Activated T-cell treated with anti-CD3 and anti-CD28 coated beads, Interleukin-2, amount 50 U/mL, for 48 hours (primary cell): ENCODE data around the gene ZNF862.

ENCODE experiments used
- DNase-seq, 2 experiments: peaks; one replicate each; pipeline ENCODE4 v3.0.0-alpha.2; 2020

The ZNF862 gene

DNA sequence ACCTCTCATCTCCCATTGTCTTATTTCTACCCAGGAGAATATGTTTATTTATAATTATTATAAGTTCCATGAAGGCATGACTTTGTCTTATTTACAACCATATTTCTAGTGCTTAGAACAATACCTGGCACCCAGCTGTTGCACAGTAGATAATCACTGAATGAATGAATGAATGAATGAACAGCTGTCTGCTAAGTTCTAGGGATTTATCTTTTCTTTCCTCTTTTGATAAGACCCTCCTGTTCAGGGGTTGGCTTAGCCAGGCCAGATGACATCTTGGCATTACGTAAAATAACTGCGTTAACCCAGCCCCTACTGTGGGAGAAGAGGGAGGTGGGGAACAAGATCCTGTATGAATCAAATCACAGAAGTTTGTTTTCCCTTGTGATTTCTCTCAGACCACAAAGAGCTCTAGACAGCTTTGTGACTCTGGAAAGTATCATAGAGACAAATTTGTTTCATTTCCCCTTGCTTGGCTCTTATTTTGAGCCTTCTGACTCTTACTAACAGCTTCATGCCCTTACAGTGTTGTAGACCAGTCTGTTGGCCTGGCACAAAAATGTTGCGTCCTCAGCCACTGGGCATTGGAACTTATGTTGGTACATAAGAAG is 8.4 kb downstream of the ZNF862 start:
- DNase-seq, result no peak

- no peak for DNase-seq
Measured at GRCh38 chr7:149849174-149849573, 11.0 kb downstream of the ZNF862 start.

DNA sequence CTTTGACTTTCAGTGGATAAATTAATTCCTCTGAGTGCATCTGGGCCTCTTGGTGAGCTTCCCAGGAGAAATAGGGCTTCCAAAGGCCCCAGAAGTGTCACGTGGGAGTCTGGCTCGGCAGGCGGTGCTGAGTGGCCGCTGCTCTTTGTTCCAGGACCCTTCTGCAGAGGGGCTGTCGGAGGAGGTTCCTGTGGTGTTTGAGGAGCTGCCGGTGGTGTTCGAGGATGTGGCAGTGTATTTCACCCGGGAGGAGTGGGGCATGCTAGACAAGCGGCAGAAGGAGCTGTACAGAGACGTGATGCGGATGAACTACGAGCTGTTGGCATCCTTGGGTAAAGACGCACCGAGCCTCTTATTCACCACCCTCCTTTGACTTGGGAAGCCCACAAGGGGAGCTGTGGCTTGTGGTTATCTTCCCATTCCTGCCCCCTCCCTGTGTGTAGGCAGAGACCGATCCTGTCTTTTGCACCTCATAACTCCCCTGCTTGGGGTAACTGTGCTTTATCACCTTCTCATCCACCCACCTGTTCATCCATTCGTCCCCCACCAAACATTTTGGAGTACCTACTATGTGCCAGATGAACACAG is 11.9 kb downstream of the ZNF862 start:
- no peak for DNase-seq

DNA sequence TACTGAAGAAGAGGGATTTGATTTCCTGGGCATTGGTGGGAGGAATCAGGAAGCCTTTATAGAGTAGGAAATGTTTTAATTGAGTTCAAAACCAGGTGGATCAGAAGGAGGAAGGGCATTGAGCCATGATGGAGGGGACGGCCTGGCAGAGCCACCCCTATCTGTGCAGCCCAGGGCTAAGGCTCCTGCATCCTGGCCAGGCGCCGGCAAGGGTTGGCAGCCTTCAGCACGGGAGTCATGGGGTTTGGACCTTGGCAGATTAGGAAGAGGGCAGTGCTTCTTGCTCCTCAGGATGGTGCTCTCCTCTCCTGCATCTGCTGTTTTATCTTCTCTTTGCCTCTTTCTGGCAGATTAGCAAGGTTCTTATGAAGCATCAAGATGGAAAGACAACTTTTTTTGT is 12.5 kb downstream of the ZNF862 start:
- DNase-seq, result no peak

- no peak for DNase-seq
Measured at GRCh38 chr7:149851449-149851848, 13.3 kb downstream of the ZNF862 start.

DNA sequence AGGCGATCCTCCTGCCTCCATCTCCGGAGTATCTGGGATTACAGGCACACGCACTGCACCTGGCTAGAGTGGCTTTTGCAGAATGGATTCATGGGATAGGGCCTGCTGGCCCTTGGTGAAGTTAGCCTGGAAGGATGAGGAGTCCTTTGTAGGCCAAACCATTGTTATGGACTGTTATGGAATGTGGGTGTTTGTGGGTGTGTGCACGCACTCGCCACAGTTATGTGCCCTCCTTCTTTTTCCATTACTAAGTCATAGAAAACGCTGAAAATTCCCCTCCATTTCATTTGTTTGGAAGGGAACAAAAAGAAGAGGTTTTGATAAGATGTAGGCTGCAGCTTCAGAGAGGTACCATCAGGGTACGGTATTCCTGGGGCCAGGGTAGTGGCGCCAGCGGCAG is 15.0 kb downstream of the ZNF862 start:
- DNase-seq, result no peak

GRCh38 chr7:149854611-149855360 is 16.6 kb downstream of the ZNF862 start:
- DNase-seq, result no peak

GRCh38 chr7:149855361-149856305 is 17.5 kb downstream of the ZNF862 start:
- peak in 1 of 2 experiments; percentile 34 for DNase-seq

DNA sequence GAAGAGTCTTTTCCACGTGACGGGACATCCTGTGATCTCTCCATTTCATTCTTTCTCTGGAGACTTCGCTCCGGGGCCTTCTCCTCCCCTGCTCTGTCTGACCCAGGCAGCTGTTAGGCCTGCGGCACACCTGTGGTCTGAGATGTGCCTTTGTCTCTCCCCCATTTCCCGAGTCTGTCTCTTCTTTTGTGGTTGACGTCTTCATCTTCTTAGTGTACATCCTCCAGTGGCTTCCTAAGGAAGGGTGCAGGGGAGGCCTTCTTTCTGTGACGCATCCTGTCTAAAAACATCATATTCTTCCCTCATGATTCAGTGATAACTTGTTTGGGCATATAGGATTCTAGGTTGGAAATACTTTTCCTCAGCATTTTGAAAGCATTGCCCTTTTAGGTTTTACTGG is 18.4 kb downstream of the ZNF862 start:
- DNase-seq, result peak in 1 of 2 experiments; percentile 44

DNA sequence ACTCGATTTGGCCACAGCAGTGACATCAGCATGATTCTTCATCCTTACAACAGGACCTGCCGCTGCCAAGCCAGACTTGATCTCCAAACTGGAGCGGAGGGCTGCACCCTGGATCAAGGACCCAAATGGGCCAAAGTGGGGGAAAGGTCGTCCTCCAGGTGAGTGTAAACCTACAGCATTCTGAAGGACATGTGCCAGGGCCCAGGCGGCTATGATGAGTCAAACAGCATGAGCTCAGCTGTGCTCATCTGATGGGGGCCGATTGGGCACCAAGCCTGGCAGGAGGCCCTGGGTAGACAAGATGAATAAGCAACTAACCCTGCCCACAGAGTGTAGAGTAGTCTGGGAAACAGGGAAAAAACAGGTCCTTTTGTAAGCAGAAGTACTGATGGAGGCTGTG is 21.2 kb downstream of the ZNF862 start:
- no peak for DNase-seq

- DNase-seq, result no peak
Measured at GRCh38 chr7:149859876-149860275, 21.7 kb downstream of the ZNF862 start.

GRCh38 chr7:149860821-149861727 is 22.9 kb downstream of the ZNF862 start:
- peak; percentile 60 to 64 for DNase-seq

DNA sequence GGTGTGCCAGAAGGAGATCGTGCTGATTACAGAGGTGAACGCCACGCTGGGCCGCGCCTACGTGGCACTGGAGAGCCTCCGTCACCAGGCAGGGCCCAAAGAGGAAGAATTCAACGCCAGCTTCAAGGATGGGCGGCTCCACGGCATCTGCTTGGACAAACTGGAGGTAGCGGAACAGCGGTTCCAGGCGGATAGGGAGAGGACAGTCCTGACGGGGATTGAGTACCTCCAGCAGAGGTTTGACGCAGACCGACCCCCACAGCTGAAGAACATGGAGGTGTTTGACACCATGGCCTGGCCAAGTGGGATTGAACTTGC is 23.5 kb downstream of the ZNF862 start:
- DNase-seq, result no peak

DNA sequence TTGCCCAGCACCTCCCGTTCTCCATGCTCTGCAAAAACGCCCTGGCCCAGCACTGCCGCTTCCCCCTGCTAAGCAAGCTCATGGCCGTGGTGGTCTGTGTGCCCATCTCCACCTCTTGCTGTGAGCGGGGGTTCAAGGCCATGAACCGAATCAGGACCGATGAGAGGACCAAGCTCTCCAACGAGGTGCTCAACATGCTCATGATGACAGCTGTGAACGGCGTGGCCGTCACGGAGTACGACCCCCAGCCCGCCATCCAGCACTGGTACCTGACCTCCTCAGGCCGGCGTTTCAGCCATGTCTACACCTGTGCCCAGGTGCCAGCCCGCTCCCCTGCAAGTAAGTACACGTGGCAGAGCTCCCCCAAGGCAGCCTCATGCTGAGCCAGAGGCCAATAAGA is 24.0 kb downstream of the ZNF862 start:
- no peak for DNase-seq

DNA sequence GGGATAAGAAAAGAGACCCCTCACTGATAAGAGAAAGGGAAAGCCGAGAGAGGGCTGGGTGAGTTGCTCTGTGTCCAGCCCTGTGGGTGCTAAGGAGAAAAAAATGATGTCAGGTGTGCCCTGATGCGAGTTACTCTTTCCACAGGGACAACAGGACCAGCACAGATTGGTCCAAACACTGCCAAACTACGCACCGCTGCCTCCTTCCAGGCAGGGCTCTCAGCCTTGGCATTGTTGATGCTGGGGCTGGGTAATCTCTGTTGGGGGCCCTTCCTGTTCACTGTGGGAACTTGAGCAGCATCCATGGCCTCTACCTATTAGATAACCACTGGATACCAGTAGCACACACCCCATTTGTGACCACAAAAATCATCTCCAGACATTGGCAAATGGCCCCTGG is 25.3 kb downstream of the ZNF862 start:
- no peak for DNase-seq

GRCh38 chr7:149864023-149864422 is 25.8 kb downstream of the ZNF862 start:
- no peak for DNase-seq

DNA sequence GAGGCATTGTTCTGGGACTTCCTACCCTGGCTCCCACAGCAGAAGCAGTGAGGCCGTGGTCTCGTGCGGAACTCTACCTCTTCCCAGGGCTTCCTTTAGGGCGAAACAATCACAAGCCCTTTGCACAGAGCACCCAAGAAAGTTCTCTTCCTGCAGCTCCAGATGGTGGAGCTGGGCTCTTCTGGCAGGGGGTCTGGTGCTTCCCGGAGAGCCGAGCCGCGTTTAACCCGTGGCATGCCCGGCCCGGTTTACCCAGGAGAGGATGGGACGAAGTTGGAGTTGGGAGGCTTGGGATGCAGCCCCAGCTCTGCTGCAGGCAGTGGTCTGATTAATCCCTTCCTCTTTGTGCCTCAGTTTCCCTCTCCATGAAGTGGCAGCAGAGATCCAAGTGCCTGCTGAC is 26.6 kb downstream of the ZNF862 start:
- no peak for DNase-seq

GRCh38 chr7:149865437-149865836 is 27.3 kb downstream of the ZNF862 start:
- DNase-seq, result peak; percentile 69 to 74

DNA sequence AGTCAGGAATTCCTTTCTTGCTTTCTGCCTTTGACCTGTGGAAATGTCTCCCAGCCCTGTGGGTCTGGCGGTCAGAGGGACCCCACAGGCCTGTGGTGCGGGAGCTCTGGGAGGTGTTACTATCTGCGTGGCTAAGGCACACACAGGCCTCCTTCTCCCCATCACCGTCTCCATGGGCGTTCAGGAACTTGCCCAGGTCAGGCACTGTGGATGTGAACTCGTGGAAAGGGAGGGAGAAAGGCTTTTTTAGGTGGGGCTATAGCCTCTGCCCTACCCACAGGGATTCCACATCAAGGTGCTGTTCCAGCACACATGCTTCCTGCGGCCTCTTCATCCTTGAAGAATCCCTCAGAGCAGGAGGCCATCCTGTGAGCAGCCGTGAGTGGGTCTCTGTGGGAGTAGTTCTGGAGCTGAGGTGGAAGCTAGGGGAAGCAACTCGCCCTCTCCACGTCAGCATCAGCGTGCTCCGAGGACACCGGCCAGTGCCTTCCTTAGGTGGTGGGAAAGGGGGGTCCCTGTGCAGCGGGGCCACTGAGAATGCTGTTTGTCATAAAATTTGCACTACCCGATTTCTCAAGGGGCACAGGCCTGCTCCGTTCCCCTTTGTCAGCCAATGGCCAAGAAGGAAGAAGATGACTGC is 28.1 kb downstream of the ZNF862 start:
- no peak for DNase-seq

DNA sequence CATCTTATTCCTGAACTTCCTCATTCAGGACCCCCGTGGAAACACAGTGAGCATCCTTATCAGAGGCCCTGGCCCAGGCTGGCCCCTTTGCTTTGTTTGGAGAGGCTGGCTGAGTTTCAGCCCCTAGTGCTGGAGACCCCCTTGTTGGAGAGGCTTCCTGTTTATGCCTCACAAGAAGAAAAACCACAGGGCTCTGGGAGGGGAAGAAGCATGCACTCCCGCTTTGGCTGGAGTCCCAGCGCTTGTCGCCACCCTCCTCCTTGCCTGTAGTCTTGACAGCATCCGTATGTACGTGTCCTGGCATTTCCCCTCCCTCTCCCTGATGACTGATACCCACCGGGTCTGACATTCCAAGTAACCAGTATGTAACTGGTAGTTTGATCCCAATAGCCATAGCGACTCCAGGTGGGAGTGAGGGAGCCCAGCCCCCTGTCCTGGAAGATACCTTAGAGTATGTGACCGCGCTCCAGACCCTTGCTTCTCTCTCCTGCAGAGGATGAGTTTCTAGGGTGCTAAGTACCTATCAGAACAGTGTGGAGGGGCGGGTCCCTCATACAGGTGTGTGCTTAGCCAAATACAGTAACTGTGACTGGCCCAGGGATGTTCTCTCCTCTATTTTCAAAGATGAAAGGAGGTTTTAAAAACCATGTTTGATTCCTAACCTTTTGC is 28.7 kb downstream of the ZNF862 start:
- DNase-seq, result no peak
